Activated gamma-delta T cell (primary cell): Measurements from ENCODE around the gene SYMPK.
A peak's percentile ranks its signal among the peaks of the same experiment; 100 is the strongest.

ENCODE experiments used
- DNase-seq: peaks from one replicate; lab custom pipeline; 2025; lab: John Stamatoyannopoulos, UW

Gene SYMPK

GRCh38 chr19:45825263-45825605 is 37.7 kb downstream of the SYMPK start:
- DNase-seq, result no peak

GRCh38 chr19:45824531-45825262 is 38.2 kb downstream of the SYMPK start:
- no peak for DNase-seq

GRCh38 chr19:45824041-45824471 is 38.9 kb downstream of the SYMPK start:
- DNase-seq, result no peak

GRCh38 chr19:45823182-45823581 is 39.8 kb downstream of the SYMPK start:
- no peak for DNase-seq

- DNase-seq, result no peak
Observed at GRCh38 chr19:45822716-45823115, 40.2 kb downstream of the SYMPK start.

- no peak for DNase-seq
Observed at GRCh38 chr19:45821570-45821969, 41.4 kb downstream of the SYMPK start.

- no peak for DNase-seq
Observed at GRCh38 chr19:45821103-45821521, 41.8 kb downstream of the SYMPK start.

GRCh38 chr19:45820413-45821102 is 42.4 kb downstream of the SYMPK start:
- DNase-seq, result no peak

GRCh38 chr19:45819769-45820168 is 43.2 kb downstream of the SYMPK start:
- DNase-seq, result no peak

- DNase-seq, result no peak
Observed at GRCh38 chr19:45817725-45818301, 45.1 kb downstream of the SYMPK start.

- DNase-seq, result peak; percentile 48
Observed at GRCh38 chr19:45817010-45817724, 45.8 kb downstream of the SYMPK start.

- DNase-seq, result no peak
Observed at GRCh38 chr19:45816236-45817009, 46.5 kb downstream of the SYMPK start.

GRCh38 chr19:45815481-45816216 is 47.3 kb downstream of the SYMPK start:
- DNase-seq, result no peak

- no peak for DNase-seq
Observed at GRCh38 chr19:45814851-45815480, 48.0 kb downstream of the SYMPK start, which contains the start of gene RSPH6A. Gene RSPH6A, minus strand, starts transcription at chr19:45815308. Its CDS starts 132 bp downstream, at chr19:45815176.

GRCh38 chr19:45814166-45814780 is 48.7 kb downstream of the SYMPK start:
- no peak for DNase-seq

GRCh38 chr19:45812297-45812696 is 50.6 kb downstream of the SYMPK start:
- no peak for DNase-seq

- no peak for DNase-seq
Observed at GRCh38 chr19:45809643-45810159, 53.2 kb downstream of the SYMPK start.

- DNase-seq, result no peak
Observed at GRCh38 chr19:45805719-45806118, 57.2 kb downstream of the SYMPK start.

GRCh38 chr19:45804959-45805230 is 58.1 kb downstream of the SYMPK start:
- DNase-seq, result no peak
